Measurements from ENCODE around the gene SLCO2A1. TPM values are rescaled to one million over a fixed set of nuclear protein-coding genes. Genes with fewer than 3 reads are reported as not detected.

Gene SLCO2A1
- total and polyA plus RNA-seq, 2 donors from 2014 or later: 27.2 to 169 TPM

DNA sequence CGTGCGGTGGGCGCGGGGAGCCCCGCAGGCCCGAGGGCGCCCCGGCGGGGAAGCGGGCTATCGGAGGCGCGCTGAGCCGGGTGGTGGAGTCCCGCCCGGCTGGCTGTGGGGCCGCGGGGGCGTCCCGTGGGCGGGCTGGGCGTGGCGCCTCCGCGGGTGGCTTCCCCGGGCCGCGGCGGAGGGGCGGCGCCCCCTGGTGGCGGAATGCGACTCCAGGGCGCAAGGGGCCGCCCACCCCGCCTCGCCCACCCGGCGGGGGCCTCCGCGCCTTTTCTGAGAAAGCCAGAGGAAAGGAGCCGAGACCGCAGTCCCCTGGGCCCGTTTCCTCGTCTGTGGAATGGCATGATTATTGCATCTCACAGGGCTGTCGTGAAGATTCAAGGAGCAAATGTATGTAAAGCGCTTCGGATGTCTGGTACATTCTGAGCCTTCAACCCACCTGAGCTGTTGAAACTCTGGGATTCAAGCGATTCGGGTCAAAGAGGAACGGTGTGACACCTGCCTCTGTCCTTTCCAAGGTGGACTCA is 102.1 kb downstream of the SLCO2A1 start:
- Histone ChIP-seq H3K36me3 (ENCODE audit: control insufficient read depth in 2 of 3, insufficient read depth in 3 of 3, low read length in 3 of 3) (no peaks in the 10 kb centered on the region), H3K4me1 (ENCODE audit: control insufficient read depth in 2 of 3, insufficient read depth in 2 of 3, low read depth in 1 of 3, low read length in 3 of 3) (peaks cover 0 to 3% (median 3%) of the 10 kb centered on the region in 3 donors), H3K4me3 (ENCODE audit: low read length in 3 of 3) (peak overlapping the region; percentile 3 to 62 (median 44)), H3K9ac (ENCODE audit: low read length in 3 of 3) (peak overlapping the region in 1 of 3 donors; percentile 20), H3K9me3 (ENCODE audit: control insufficient read depth in 2 of 3, insufficient read depth in 1 of 3, low read length in 3 of 3) (no peaks in the 10 kb centered on the region), H3K27ac (ENCODE audit: low read depth in 2 of 2, low read length in 2 of 2) (no peak overlapping the region), H3K27me3 (ENCODE audit: control insufficient read depth, insufficient read depth, low read length) (no peaks in the 10 kb centered on the region)
- intact Hi-C loops (cut with DNase I): no loop called here
- DNase-seq: peak; percentile 58 to 85 (median 70)
- FAIRE-seq: no peak
- TF ChIP-seq, protein P1, sequence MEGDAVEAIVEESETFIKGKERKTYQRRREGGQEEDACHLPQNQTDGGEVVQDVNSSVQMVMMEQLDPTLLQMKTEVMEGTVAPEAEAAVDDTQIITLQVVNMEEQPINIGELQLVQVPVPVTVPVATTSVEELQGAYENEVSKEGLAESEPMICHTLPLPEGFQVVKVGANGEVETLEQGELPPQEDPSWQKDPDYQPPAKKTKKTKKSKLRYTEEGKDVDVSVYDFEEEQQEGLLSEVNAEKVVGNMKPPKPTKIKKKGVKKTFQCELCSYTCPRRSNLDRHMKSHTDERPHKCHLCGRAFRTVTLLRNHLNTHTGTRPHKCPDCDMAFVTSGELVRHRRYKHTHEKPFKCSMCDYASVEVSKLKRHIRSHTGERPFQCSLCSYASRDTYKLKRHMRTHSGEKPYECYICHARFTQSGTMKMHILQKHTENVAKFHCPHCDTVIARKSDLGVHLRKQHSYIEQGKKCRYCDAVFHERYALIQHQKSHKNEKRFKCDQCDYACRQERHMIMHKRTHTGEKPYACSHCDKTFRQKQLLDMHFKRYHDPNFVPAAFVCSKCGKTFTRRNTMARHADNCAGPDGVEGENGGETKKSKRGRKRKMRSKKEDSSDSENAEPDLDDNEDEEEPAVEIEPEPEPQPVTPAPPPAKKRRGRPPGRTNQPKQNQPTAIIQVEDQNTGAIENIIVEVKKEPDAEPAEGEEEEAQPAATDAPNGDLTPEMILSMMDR (IDR thresholded peaks at IDR 0.05; ENCODE audit: borderline replicate concordance, extremely low read depth, insufficient read depth): peak; percentile 64

DNA sequence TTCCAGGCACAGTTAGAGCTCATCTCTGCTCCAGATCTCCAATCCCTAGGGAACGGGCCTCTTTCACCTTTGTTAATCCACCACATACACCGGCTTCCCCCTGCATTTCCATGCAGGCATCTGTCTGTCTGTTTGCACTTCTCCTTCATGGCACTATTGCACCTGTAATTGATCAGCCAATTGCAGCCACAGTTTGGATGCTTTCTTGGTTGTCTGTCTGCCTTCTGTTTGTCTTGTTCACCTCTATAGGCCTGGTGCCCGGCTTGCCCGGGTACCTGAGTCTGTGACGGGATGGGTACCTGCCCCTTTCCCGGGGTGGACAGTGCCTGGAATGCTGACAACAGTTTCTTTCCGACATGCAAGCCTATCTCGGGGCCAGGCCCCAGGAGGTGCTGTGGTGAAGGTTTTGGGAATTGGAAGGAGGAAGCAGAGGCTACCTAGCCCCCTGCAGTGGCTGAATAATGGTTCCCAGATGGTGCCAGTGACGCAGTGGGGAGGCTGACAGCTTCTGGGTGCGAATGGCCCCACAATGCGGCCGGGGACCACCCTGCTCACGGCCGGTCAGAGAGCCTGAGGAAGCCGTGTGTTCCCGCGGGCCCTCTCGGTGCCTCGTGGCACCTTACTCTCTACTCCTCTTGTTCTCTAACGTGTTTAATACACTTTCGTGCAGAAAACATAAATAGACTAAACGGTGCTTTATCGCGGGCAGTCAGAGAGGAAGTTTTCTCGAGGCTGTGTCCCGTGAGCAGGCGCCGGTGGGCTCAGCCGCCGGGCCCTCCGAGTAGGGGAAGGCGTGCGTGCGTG is 102.8 kb downstream of the SLCO2A1 start:
- peak in 2 of 5 donors; percentile 25 to 49 for DNase-seq
- intact Hi-C loops (cut with DNase I): no loop called here
- peak overlapping the region in 1 of 3 donors; percentile 1 for H3K9ac ChIP-seq (ENCODE audit: low read length in 3 of 3)
- TF ChIP-seq, protein P1 (IDR thresholded peaks at IDR 0.05; ENCODE audit: borderline replicate concordance, extremely low read depth, insufficient read depth): no peak
- H3K27ac ChIP-seq (ENCODE audit: low read depth in 2 of 2, low read length in 2 of 2): no peak overlapping the region
- H3K36me3 ChIP-seq (ENCODE audit: control insufficient read depth in 2 of 3, insufficient read depth in 3 of 3, low read length in 3 of 3): no peaks in the 10 kb centered on the region
- peak overlapping the region; percentile 3 to 62 (median 26) for H3K4me3 ChIP-seq (ENCODE audit: low read length in 3 of 3)
- H3K4me1 ChIP-seq (ENCODE audit: control insufficient read depth in 2 of 3, insufficient read depth in 2 of 3, low read depth in 1 of 3, low read length in 3 of 3): peaks cover 0 to 3% (median 3%) of the 10 kb centered on the region in 3 donors
- no peak for FAIRE-seq
- H3K27me3 ChIP-seq (ENCODE audit: control insufficient read depth, insufficient read depth, low read length): no peaks in the 10 kb centered on the region
- no peaks in the 10 kb centered on the region for H3K9me3 ChIP-seq (ENCODE audit: control insufficient read depth in 2 of 3, insufficient read depth in 1 of 3, low read length in 3 of 3)

DNA sequence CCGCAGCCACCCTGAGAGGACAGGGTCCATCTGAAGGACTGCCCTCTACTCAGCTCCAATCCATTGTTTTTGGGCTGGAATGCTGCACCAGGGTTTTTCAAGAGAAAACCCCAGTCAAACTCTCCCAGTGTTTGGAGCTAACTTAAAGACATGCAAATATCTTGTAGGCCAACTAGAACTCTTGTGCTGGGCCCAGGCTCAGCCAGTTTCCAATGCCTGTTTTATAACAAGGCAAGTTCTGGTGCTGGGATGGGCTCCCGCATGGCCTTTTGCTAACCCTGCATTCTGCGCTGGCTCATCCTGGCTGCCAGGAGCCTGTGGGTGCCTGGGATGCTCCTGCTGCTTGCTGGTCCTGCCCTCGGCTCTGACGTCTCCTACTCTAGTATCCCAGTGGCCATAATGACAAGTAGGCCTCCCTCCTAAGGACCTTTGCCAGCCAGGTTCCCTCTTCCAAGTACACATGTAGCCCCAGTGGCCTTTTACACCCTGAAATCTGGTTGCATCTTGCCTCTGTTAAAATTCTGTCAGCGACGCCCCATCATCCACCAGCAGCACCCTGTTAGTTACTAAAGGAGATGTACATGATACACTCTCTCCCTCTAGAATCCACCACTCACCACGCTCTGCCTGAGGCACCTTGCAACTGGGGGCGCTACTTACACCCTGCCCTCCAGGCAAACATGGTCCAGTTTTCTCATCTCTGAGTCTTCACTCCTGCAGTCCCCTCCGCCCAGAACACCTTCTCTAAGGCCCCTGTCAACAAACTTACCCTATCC is 103.6 kb downstream of the SLCO2A1 start:
- FAIRE-seq (no peak), DNase-seq (peak in 1 of 5 donors; percentile 4)
- H3K36me3 ChIP-seq (ENCODE audit: control insufficient read depth in 2 of 3, insufficient read depth in 3 of 3, low read length in 3 of 3): no peaks in the 10 kb centered on the region
- peaks cover 0 to 3% (median 3%) of the 10 kb centered on the region in 3 donors for H3K4me1 ChIP-seq (ENCODE audit: control insufficient read depth in 2 of 3, insufficient read depth in 2 of 3, low read depth in 1 of 3, low read length in 3 of 3)
- H3K4me3 ChIP-seq (ENCODE audit: low read length in 3 of 3): no peak overlapping the region
- H3K27ac ChIP-seq (ENCODE audit: low read depth in 2 of 2, low read length in 2 of 2): no peak overlapping the region
- H3K9me3 ChIP-seq (ENCODE audit: control insufficient read depth in 2 of 3, insufficient read depth in 1 of 3, low read length in 3 of 3): no peaks in the 10 kb centered on the region
- TF ChIP-seq, protein P1 (IDR thresholded peaks at IDR 0.05; ENCODE audit: borderline replicate concordance, extremely low read depth, insufficient read depth): no peak
- H3K9ac ChIP-seq (ENCODE audit: low read length in 3 of 3): no peak overlapping the region
- no peaks in the 10 kb centered on the region for H3K27me3 ChIP-seq (ENCODE audit: control insufficient read depth, insufficient read depth, low read length)
- intact Hi-C loops (cut with DNase I): no loop called here
